HG03066 (cell line): Measurements from ENCODE around the gene TATDN2.

Source experiments
- ATAC-seq: cut with Tn5 transposase; IDR thresholded peaks from one replicate; pipeline ENCODE4 v1.9.1; 2021; ENCODE audit warnings: low read depth; ENCODE audit not compliant: unreplicated experiment

TATDN2 gene

GRCh38 chr3:10234526-10235230, 13.6 kb upstream of the TATDN2 start:
- no peak for ATAC-seq

DNA sequence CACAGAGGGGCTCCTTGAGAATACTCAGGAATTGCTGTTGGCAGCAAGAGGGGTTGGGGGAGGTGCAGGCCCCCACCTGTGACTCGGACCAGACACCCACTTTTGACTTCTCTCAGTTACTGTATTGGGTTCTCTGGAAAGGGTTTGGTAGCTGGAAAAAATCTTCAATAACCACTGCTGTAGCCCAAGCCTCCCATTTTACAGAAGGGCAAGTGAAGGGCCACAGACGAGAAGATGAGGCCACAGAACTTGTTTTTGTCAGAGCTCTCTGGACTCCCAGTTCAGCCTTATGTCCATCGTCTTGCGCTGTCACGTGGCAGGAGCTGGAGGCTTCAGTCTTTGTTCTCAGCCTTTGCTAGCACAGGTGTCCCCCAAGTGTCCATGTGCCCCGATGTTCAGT, 12.7 kb upstream of the TATDN2 start:
- no peak for ATAC-seq

GRCh38 chr3:10238345-10239183, 9.7 kb upstream of the TATDN2 start:
- no peak for ATAC-seq

- ATAC-seq: no peak
These were observed 7.5 kb upstream of the TATDN2 start for GRCh38 chr3:10240799-10241198.

DNA sequence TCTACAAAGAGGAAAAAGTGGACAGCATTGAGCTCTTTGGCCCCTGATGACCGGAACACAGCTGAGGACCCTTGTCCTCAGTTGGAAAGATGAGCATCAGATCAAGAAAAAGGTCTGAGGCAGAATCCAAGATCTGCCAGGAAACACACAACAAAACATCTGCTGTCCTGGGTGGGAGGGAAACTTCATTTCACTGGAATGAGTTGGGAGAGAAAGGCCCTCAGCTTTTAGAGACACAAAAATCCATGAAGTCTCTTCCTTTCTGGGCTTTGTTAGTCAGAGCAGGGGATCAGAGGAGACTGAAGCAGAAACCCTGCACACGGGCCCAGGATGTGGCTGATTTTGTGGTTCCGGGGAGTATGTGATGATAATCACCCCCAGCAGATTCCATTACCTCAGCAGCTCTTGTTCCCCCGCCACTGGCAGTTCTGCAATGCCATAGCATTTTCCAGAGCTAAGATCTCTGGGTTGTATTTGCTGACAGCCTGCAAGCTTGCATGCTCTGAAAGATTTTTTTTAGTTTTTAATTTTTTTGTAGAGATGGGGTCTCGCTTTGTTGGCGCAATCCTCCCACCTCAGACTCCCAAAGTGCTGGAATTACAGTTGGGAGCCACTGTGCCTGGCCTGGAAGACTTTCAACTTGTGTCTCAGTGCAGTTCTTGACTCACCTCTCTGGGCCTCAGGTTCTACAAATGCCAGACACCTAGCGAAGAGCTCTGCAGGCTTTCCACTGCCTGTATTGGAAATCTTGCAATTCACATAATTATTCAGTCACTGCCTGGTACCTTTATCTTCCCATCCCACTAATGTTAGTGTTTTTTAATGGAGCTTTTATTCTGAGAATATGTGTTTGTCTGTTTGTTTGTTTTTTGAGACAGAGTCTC, 5.8 kb upstream of the TATDN2 start:
- no peak for ATAC-seq

GRCh38 chr3:10244009-10244408, 4.2 kb upstream of the TATDN2 start:
- ATAC-seq: no peak

GRCh38 chr3:10245081-10245712, 3.1 kb upstream of the TATDN2 start:
- no peak for ATAC-seq

- ATAC-seq: no peak
These were observed 528 bp upstream of the TATDN2 start for GRCh38 chr3:10247679-10248183.

- no peak for ATAC-seq
These were observed 907 bp downstream of the TATDN2 start for GRCh38 chr3:10248984-10249748.

- no peak for ATAC-seq
These were observed 1.6 kb downstream of the TATDN2 start for GRCh38 chr3:10249833-10250232.

DNA sequence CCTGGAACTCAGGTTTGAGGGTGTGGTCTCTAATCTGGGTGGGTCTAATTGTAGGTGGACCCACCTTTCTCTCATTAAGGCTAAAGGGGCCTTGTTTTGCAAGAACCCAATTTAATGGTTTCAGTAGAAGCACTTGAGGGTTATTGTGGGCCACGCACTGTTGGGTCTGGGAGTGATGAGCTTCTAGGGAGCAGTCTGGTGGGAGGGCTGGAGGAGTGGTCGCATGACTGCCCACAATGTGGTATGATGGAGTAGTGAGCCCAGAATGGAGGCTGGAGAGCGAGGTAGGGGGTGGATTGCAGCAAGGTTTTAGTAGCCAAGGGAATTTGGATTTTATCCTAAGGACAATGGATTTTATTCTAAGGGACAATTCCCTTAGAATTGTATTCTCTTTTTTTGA, 2.7 kb downstream of the TATDN2 start:
- ATAC-seq: no peak

- no peak for ATAC-seq
These were observed 5.5 kb downstream of the TATDN2 start for GRCh38 chr3:10253731-10254130.

- ATAC-seq: no peak
These were observed 7.6 kb downstream of the TATDN2 start for GRCh38 chr3:10255835-10256234.

- ATAC-seq: no peak
These were observed 10.8 kb downstream of the TATDN2 start for GRCh38 chr3:10259036-10259435.

- no peak for ATAC-seq
These were observed 11.5 kb downstream of the TATDN2 start for GRCh38 chr3:10259798-10260197.

GRCh38 chr3:10260211-10260701, 12.0 kb downstream of the TATDN2 start:
- no peak for ATAC-seq

DNA sequence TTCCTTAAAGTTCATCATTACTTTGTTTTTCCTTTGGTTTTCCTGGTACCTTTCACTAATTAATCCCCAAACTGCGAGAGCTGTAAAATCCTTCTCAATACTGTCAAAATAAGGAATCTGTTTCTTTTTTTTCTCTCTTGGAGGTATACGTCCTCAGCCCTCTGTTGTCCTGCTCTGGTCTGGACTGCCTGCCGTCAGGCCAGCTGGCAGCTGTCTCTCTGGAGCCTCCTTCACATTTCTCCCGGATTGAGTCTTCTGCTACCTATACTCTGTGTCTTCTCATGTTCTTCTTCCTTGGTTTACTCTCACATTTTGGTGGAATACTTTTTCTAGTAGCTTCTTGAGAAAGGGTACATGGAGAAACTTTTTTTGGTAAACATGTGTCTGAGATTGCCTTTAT, 13.8 kb downstream of the TATDN2 start:
- no peak for ATAC-seq

- ATAC-seq: no peak
These were observed 15.5 kb downstream of the TATDN2 start for GRCh38 chr3:10263646-10264363.

- no peak for ATAC-seq
These were observed 17.6 kb downstream of the TATDN2 start for GRCh38 chr3:10265833-10266232.
